HG02840 (cell line): ENCODE data around the gene CRELD2.

ENCODE experiments used
- ATAC-seq: cut with Tn5 transposase; IDR thresholded peaks from one replicate; pipeline ENCODE4 v1.9.1; 2021; ENCODE audit warnings: mild to moderate bottlenecking, moderate library complexity, moderate number of reproducible peaks; ENCODE audit not compliant: unreplicated experiment, low FRiP score

The CRELD2 gene

DNA sequence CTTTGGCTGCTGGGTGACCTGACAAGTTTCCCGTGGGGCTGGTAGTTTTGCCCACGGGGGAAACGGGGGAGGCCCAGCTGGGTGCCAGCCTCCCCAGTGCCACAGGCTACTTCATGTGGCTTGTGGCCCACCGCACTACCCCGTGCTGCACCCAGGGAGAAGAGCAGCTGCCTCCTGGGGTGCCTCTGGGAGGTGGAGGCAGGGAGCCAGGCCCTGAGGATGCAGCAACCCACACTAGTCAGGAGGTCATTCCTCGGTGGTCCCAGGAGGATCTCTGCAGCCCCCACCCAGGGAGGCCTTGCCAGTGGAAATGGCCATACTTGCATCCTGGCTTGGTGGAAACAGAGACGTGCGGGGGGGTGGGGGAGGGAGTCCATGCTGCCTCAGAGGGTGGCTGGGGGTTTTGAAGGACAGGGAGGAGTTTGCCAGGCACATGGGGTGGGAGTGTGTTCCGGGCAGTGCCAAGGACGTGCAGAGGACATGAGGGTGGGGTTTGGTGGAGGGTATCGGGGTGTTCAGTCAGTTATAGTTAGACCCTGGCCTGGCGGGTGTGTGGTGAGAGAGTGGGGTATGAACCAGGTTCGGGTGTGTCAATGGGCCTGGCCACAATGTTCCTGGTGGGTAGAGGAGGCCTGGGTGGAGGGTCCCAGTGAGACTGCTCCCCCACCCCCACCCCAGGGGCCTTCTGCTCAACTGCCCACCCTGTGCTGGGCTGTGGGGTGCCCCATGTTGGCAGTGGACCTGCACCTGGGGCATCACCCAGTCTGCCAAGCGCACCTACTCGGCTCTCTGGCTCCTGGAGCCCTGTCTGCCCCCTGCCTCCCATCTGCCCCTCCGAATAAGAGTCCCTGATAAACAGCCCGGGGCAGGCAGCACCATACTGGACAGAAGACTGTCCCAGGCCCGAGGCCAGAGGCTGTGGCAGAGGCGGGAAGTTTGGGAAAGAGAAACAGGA lies 46.0 kb downstream of the CRELD2 start:
- ATAC-seq = no peak

- ATAC-seq = no peak
Measured at GRCh38 chr22:49965091-49966040, 46.9 kb downstream of the CRELD2 start.

- no peak for ATAC-seq
Measured at GRCh38 chr22:49966041-49966773, 47.8 kb downstream of the CRELD2 start.

- no peak for ATAC-seq
Measured at GRCh38 chr22:49966774-49967705, 48.6 kb downstream of the CRELD2 start.

DNA sequence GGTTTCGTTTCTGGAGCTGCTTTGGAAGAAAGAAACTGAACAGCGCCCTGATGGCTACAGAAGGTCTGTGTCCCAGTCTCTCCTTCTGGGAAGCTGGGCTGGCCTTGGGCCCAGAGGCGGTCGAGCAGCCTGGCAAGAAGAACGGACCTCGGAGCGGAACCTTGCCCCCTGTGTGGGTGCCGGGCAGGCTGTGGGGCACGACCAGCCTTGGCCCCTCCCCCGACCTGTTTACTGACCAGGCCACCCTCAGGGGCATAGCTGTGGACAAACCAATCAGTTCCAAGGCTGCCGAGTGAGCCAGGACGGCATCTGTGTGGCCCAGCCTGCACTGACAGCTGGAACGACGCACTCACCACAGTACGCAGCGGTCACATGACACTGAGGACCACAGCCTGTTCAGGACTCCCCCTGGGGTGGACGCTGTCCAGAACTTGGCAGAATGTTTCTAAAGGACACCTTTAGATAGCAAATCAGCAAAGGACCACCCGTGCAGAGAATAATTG lies 49.3 kb downstream of the CRELD2 start:
- ATAC-seq = no peak

DNA sequence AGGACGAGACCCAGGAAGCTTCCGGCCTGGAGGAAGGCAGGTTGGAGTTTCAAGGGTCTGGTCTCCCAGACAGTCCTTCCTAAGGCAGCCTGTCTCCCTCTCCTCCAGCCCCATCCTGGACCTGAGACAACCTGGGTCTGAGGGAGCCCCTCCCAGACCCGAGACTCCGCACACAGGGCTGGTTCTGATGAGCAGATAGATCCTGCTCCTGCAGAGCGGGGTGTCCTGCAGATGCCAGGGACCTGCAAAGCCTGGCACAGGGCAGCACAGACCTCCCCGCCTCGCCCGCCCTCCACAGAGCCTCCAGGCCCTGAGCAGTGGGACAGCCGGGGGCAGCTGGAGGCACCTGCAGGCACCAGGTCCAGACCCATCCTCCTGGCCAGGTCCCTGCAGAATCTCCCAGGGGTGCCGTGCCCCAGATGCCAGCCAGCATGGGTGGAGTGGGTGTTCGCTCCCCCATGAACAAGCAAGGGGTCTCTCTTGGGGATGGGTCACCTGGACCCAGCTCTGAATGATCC lies 49.9 kb downstream of the CRELD2 start:
- no peak for ATAC-seq

GRCh38 chr22:49968831-49969661 lies 50.6 kb downstream of the CRELD2 start:
- ATAC-seq = no peak

GRCh38 chr22:49969751-49970527 lies 51.5 kb downstream of the CRELD2 start:
- ATAC-seq = no peak

DNA sequence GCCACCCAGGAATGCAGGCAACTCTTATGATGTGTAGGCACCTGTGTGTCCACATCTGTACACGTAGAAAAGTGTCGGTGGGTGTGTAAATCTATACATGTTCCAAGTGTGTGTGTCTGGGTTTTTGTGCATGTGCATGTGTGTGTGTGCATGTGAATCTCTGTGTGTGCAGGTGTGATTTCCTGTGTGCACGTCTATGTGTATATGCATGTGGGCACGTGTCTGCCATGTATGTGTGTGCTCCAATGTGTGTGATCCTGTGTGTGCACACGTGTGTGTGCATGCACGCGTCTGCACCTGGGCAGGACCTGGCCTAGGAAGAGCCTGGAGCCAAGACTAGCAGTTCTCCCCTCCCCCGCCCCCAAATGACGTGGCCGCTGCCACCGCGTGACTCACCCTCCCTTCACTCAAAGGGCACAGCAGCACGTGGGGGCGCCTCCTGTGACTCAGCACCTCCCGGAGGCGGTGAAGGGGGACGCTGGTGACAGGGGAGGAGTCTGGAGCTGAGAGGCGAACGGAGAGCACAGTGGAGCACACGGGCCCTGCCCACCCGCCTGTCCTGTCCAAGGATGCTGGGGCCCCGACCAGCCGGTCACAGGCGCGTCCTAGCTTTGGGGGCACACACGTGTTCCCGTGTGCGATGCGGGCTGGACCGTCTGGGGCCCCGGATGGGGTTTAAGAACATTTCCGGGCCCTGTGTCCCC lies 52.2 kb downstream of the CRELD2 start:
- peak; percentile 56 for ATAC-seq

DNA sequence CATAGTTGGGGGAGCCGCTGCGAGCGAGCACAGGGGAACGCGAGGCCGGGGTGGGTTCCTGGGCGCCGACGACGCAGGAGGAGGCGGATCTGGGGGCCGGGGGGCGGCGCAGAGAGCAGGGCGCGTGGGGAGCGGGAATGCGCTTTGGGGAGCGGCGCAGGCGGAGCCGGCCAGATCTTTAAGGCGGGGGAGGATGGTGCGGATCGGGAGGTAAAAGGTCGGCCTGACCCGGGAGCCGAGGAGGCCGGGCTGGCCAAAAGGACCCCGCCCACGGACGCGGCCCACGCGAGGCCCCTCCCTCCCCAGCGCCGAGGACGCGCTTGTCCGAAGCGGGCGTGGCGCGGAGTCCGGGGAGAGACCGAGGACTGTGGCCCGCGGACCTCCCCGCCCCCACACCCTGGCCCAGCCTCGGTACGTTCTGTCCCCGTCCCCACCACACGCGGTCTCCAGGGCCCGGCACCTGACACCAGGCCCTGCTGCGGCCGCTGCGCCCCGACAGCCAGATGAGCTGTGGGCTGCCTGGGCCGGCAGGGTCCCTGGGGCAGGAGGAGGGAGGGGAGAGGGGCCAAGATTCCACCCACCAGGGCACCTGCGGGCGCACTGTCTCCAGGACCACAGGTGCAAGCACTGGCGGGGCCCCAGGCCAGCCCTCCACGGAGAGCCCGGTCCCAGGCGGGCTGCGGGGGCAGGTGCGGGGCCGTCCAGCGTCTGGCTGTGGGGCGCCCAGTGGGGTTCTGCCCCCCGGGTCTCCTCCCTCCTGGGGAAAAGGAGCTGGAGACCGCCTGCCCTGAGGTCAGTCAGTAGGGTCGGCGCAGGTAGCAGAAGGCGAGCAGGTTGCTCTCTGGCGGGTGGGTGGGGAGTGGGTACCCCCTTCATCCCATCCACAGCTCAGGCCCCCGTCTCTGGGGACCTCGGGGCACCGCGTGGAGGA lies 53.1 kb downstream of the CRELD2 start:
- ATAC-seq = peak; percentile 26

DNA sequence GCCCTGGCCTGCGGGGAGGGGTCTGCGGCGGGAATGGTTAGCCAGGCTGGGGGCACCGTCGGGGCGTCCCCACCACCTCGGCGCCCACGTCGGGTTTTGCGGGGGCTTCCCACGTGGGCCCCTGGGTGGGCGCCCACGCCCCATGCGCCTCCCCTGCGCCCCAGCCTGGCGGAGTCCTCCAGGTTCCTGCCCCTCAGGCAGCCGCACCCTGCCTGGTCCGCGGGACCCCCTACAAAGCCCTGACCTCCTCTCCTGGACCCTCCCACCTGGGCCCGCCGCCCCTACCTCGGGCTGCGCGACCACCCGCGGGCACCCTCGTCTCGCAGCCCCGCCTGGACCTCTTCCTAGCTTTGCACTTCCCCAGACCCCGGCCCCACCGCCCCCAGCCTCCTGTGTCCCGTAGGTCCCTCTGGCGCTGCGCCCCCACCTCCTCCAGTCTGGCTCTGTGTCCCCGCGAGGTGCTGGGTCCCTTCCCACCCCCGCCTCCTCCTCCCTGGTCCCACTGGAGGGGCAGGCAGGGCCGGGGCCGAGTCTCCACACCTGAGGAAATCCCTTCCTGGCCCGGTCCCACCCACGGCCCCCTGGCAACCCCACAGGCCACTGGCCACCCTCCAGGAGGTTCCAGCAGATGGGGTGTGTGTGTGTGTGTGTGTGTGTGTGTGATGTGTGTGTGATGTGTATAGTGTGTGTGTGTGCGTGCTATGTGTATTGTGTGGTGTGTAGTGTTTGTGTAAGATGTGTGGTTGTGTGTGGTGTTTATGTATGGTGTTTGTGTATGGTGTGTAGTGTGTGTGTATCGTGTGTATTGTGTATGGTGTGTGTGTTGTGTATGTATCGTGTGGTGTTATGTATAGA lies 54.0 kb downstream of the CRELD2 start:
- ATAC-seq = no peak

DNA sequence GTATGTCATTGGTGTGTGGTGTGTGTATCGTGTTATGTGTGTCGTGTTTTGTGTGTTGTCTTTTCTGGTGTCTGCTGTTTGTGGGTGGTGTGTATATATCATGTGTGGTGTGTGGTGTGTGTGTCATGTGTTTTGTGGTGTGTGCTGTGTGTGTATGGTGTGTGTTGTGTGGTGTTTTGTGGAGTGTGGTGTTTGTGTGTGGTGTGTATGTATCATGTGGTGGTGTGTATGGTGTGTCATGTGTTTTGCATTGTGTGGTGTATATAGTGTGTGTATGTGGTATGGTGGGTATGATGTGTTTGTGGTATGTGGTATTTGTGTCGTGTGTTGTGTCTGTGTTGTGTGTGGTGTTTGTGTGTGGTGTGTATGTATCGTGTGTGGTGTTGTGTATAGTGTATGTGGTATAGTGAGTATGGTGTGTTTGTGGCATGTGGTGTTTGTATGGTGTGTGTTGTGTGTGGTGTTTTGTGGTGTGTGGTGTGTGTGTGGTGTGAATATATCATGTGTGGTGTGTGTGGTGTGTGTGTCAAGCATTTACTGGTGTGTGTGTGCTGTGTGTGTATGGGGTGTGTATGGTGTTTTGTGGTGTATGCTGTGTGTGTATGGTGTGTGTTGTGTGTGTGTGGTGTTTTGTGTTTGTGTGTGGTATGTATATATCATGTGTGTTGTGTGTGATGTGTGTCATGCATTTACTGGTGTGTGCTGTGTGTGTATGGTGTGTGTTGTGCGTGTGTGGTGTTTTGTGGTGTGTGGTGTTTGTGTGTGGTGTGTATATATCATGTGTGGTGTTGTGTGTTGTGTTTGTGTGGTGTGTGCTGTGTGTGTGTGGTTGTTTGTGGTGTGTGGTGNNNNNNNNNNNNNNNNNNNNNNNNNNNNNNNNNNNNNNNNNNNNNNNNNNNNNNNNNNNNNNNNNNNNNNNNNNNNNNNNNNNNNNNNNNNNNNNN lies 54.9 kb downstream of the CRELD2 start:
- ATAC-seq = no peak

GRCh38 chr22:49975543-49976389 lies 57.3 kb downstream of the CRELD2 start:
- ATAC-seq = no peak
